HepG2 (cell line): ENCODE measurements around the gene TSC22D1. TPM values are rescaled to one million over a fixed set of nuclear protein-coding genes. Genes with fewer than 3 reads are reported as not detected.

Source experiments
- ATAC-seq: fragments of 200-7000 bp; cut with Tn5 transposase; 3 replicates; pipeline ENCODE4 v1.9.1; 2020; ENCODE audit warnings: mild to moderate bottlenecking, moderate library complexity
- BruUV-seq: library from RNA; stranded (reverse); fragments of 400-500 nt; replicated peaks from 2 replicates; lab custom pipeline; 2021; lab: Mats Ljungman, UMichigan
- CTCF ChIA-PET: fragments of 300-600 bp; formaldehyde crosslinking; extraction: SDS; loops from one replicate; lab custom pipeline; 2021; ENCODE audit warnings: low total read pairs, inconsistent platforms, low intra/inter-chr PET ratio; lab: Yijun Ruan, JAX
- POLR2A ChIA-PET: fragments of 350-600 bp; sonication (Branson Sonifier 250); formaldehyde crosslinking; loops from one replicate; lab custom pipeline; 2020; ENCODE audit warnings: antibody characterized with exemption, inconsistent platforms; lab: Yijun Ruan, JAX
- DNase-seq: peaks from one replicate; pipeline ENCODE4 v3.0.0-alpha.2; 2015; ENCODE audit warnings: low spot score
- FAIRE-seq: peaks from 3 replicates; lab custom pipeline; 2011; peaks lifted over from hg19 to GRCh38; lab: Jason Lieb, UNC
- H2AFZ ChIP-seq: one replicate; pipeline ENCODE4 v1.6.1; 2011; ENCODE audit warnings: low read length, inconsistent platforms
- H3K27ac ChIP-seq: fragments of 300-600 bp; 3 replicates; pipeline ENCODE4 v1.8.0; 2011; ENCODE audit warnings: mixed run types, mild to moderate bottlenecking, mixed read lengths, low read length, inconsistent platforms; ENCODE audit not compliant: insufficient read depth; ENCODE audit errors: extremely low read length
- H3K27me3 ChIP-seq, 2 experiments: fragments of 200-600 bp in 1 of 2; 2 replicates in 1 of 2; 3 replicates in 1 of 2; pipeline versions ENCODE4 v1.6.0 to v1.8.0; 2011; ENCODE audit warnings: low read length in 2 of 2, mild to moderate bottlenecking in 2 of 2, moderate library complexity in 2 of 2, inconsistent platforms in 1 of 2; ENCODE audit not compliant: insufficient read depth in 2 of 2, control insufficient read depth in 1 of 2
- H3K36me3 ChIP-seq, 2 experiments: fragments of 200-600 bp in 1 of 2; replicated peaks in 1 of 2; 2 replicates in 1 of 2; 3 replicates in 1 of 2; pipeline versions ENCODE4 v1.5.1 to v1.8.0; 2011; ENCODE audit warnings: low read length in 2 of 2, inconsistent platforms in 1 of 2; ENCODE audit not compliant: insufficient read depth in 2 of 2, control insufficient read depth in 1 of 2
- H3K4me1 ChIP-seq: 2 replicates; pipeline ENCODE4 v1.5.1; 2012; ENCODE audit warnings: low read length, inconsistent platforms; ENCODE audit not compliant: insufficient read depth
- H3K4me2 ChIP-seq: 2 replicates; pipeline ENCODE4 v1.6.0; 2011; ENCODE audit warnings: low read depth, low read length, inconsistent platforms
- H3K4me3 ChIP-seq, 3 experiments: fragments of 200-600 bp in 1 of 3; sonication (generic), shearing (Covaris generic) in 1 of 3; replicated peaks in 1 of 3; 2 replicates each; pipeline ENCODE4 v1.5.1; 2011 to 2016; ENCODE audit warnings: low read length in 3 of 3, inconsistent platforms in 2 of 3, low read depth in 2 of 3, mild to moderate bottlenecking in 2 of 3, control low read depth in 1 of 3, mixed read lengths in 1 of 3; ENCODE audit not compliant: insufficient read depth in 1 of 3
- H3K79me2 ChIP-seq: one replicate; pipeline ENCODE4 v1.6.1; 2011; ENCODE audit warnings: low read length, inconsistent platforms; ENCODE audit not compliant: insufficient read depth
- H3K9ac ChIP-seq: 2 replicates; pipeline ENCODE4 v1.6.0; 2011; ENCODE audit warnings: mild to moderate bottlenecking, low read depth, low read length, inconsistent platforms; ENCODE audit not compliant: insufficient read depth
- H3K9me3 ChIP-seq: 2 replicates; pipeline ENCODE4 v1.5.1; 2012; ENCODE audit warnings: mild to moderate bottlenecking, low read length
- H4K20me1 ChIP-seq: 2 replicates; pipeline ENCODE4 v1.6.0; 2011; ENCODE audit warnings: inconsistent platforms, mild to moderate bottlenecking, low read length, moderate library complexity; ENCODE audit not compliant: insufficient read depth
- BATF2 ChIP-seq: sonication (generic); formaldehyde crosslinking; IDR thresholded peaks from 2 replicates; pipeline ENCODE4 v1.8.0; 2022; ENCODE audit warnings: mild to moderate bottlenecking, missing genetic modification reagents, moderate library complexity
- CENPBD1 ChIP-seq: sonication (generic); formaldehyde crosslinking; IDR thresholded peaks from 2 replicates; pipeline ENCODE4 v1.8.0; 2022; ENCODE audit warnings: missing genetic modification reagents, low read depth, mild to moderate bottlenecking, borderline replicate concordance
- DDIT3 ChIP-seq: sonication (generic); formaldehyde crosslinking; IDR thresholded peaks from 2 replicates; pipeline ENCODE4 v1.4.0; 2020; ENCODE audit warnings: mild to moderate bottlenecking, missing genetic modification reagents
- ETS1 ChIP-seq: sonication (generic); formaldehyde crosslinking; IDR thresholded peaks from 2 replicates; pipeline ENCODE4 v1.4.0; 2020; ENCODE audit warnings: missing genetic modification reagents
- GZF1 ChIP-seq: sonication (generic); formaldehyde crosslinking; IDR thresholded peaks from 2 replicates; pipeline ENCODE4 v1.5.1; 2020; ENCODE audit warnings: mild to moderate bottlenecking, missing genetic modification reagents
- KLF11 ChIP-seq: IDR thresholded peaks from 2 replicates; pipeline ENCODE4 v1.6.1; 2016; ENCODE audit warnings: missing compliant biosample characterization
- POLR2AphosphoS2 ChIP-seq: IDR thresholded peaks from 2 replicates; pipeline ENCODE4 v1.6.1; 2011; ENCODE audit warnings: low read depth, low read length, improper control_type of control experiment
- PREB ChIP-seq: sonication (generic); formaldehyde crosslinking; IDR thresholded peaks from 2 replicates; pipeline ENCODE4 v1.4.0; 2020; ENCODE audit warnings: missing genetic modification reagents
- STAT5B ChIP-seq: sonication (generic); formaldehyde crosslinking; IDR thresholded peaks from 2 replicates; pipeline ENCODE4 v1.4.0; 2020; ENCODE audit warnings: missing genetic modification reagents
- SYNCRIP ChIP-seq: fragments of 200-400 bp; formaldehyde crosslinking; IDR thresholded peaks from 2 replicates; pipeline ENCODE4 v1.6.1; 2018; ENCODE audit warnings: mild to moderate bottlenecking, low read depth, low read length; ENCODE audit not compliant: insufficient read depth
- ZFP36L2 ChIP-seq: sonication (generic); formaldehyde crosslinking; IDR thresholded peaks from 2 replicates; pipeline ENCODE4 v1.4.0; 2020; ENCODE audit warnings: missing genetic modification reagents
- ZFX ChIP-seq: sonication (generic); formaldehyde crosslinking; IDR thresholded peaks from 2 replicates; pipeline ENCODE4 v1.4.0; 2020; ENCODE audit warnings: mild to moderate bottlenecking, low read depth, missing genetic modification reagents, moderate library complexity
- ZNF225 ChIP-seq: sonication (generic); formaldehyde crosslinking; IDR thresholded peaks from 2 replicates; pipeline ENCODE4 v1.4.0; 2020; ENCODE audit warnings: mild to moderate bottlenecking, missing genetic modification reagents
- ZNF367 ChIP-seq: sonication (generic); formaldehyde crosslinking; IDR thresholded peaks from 2 replicates; pipeline ENCODE4 v1.4.0; 2020; ENCODE audit warnings: missing genetic modification reagents, borderline replicate concordance
- ZNF556 ChIP-seq: sonication (generic); formaldehyde crosslinking; IDR thresholded peaks from 2 replicates; pipeline ENCODE4 v1.4.0; 2020; ENCODE audit warnings: mild to moderate bottlenecking, missing genetic modification reagents, borderline replicate concordance
- ZNF616 ChIP-seq: sonication (generic); formaldehyde crosslinking; IDR thresholded peaks from 2 replicates; pipeline ENCODE4 v1.5.0; 2020; ENCODE audit warnings: low read depth, mild to moderate bottlenecking, missing genetic modification reagents
- ZNF784 ChIP-seq: sonication (generic); formaldehyde crosslinking; IDR thresholded peaks from 2 replicates; pipeline ENCODE4 v1.5.1; 2020; ENCODE audit warnings: missing genetic modification reagents, mild to moderate bottlenecking, borderline replicate concordance
- ZUFSP ChIP-seq: sonication (generic); formaldehyde crosslinking; IDR thresholded peaks from 2 replicates; pipeline ENCODE4 v1.9.0; 2021; ENCODE audit warnings: missing genetic modification reagents, mild to moderate bottlenecking, borderline replicate concordance
- WGBS: methylation state at CpG from one replicate; pipeline ENCODE4 v1.1.6; 2017; ENCODE audit warnings: low lambda C conversion rate; 5-methylcytosine and 5-hydroxymethylcytosine counted together
- in situ Hi-C: cut with HindIII; loops from 2 replicates; pipeline ENCODE4 v1.10.0; 2017; ENCODE audit warnings: low pct_unique_long_range_greater_than_20kb; ENCODE audit not compliant: extremely low pct_ligation_motif_present
- intact Hi-C: fragments of 100-400 bp; cut with micrococcal nuclease; formaldehyde crosslinking; loops from one replicate; pipeline ENCODE4 v1.10.0; 2022; ENCODE audit not compliant: unreplicated experiment
- polyA plus RNA-seq, 8 experiments: library from polyadenylated mRNA; depleted of rRNA in 3 of 8; stranded (reverse) in 7 of 8; unstranded in 1 of 8; fragments of >200 nt; fragmentation: Illumina TruSeq in 4 of 8; extraction: Trizol in 4 of 8; gene quantifications; 2 replicates each; pipeline versions ENCODE4 v1.2.1 to v1.2.3, GENCODE V29; 2011 to 2016; ENCODE audit warnings: low read depth in 4 of 8, missing spikeins in 1 of 8, mixed read lengths in 1 of 8; ENCODE audit not compliant: insufficient read depth in 1 of 8
- total RNA-seq, 5 experiments: library from RNA; depleted of rRNA; stranded (reverse); fragments of >200 nt; fragmentation: Illumina TruSeq; extraction: Trizol; gene quantifications; 2 replicates each; pipeline ENCODE4 v1.2.3, GENCODE V29; 2016; ENCODE audit warnings: low read depth in 1 of 5

TSC22D1 gene
- total and polyA plus RNA-seq, 2 of the 13 experiments (the other 11 are each of a cell fraction or from before 2014, with no cell fraction given) = 18.4 to 35.7 TPM

GRCh38 chr13:44463759-44464158, 112.4 kb downstream of the TSC22D1 start (continued):
- TF ChIP-seq ZNF784 (CRISPR knock-in tag) (no peak), ZNF225 (CRISPR knock-in tag) (no peak)

GRCh38 chr13:44459674-44460073, 116.5 kb downstream of the TSC22D1 start:
- intact Hi-C loops (no loop called here), in situ Hi-C loops (no loop called here)
- H3K9me3 ChIP-seq = no peaks in the 10 kb centered on the region
- no peaks in the 10 kb centered on the region for H3K79me2 ChIP-seq
- no peak for FAIRE-seq
- no TSS peak for BruUV-seq
- H3K4me3 ChIP-seq = no peak overlapping the region
- H4K20me1 ChIP-seq = no peaks in the 10 kb centered on the region
- no peaks in the 10 kb centered on the region for H3K27me3 ChIP-seq
- no peak overlapping the region for H2AFZ ChIP-seq
- CTCF ChIA-PET = no interaction called here
- no peak overlapping the region for H3K27ac ChIP-seq
- WGBS = 100% methylated on average over 2 of the region's 9 CpGs
- DNase-seq = no peak
- H3K9ac ChIP-seq = no peak overlapping the region
- no peaks in the 10 kb centered on the region for H3K36me3 ChIP-seq
- POLR2A ChIA-PET = no interaction called here
- ATAC-seq = no peak
- no peaks in the 10 kb centered on the region for H3K4me1 ChIP-seq
- H3K4me2 ChIP-seq = no peak overlapping the region
- TF ChIP-seq ZNF556 = no peak
- TF ChIP-seq GZF1 (CRISPR knock-in tag) = no peak
- no peak for TF ChIP-seq ZNF367 (CRISPR knock-in tag)
- TF ChIP-seq POLR2AphosphoS2 = no peak
- no peak for TF ChIP-seq ZNF616 (CRISPR knock-in tag)
- no peak for TF ChIP-seq KLF11 (CRISPR knock-in tag)
- TF ChIP-seq ZFX (CRISPR knock-in tag) = no peak
- TF ChIP-seq BATF2 = no peak
- TF ChIP-seq DDIT3 (CRISPR knock-in tag) = no peak
- no peak for TF ChIP-seq PREB
- TF ChIP-seq ZFP36L2 (CRISPR knock-in tag) = no peak
- TF ChIP-seq CENPBD1 (CRISPR knock-in tag) = no peak
- no peak for TF ChIP-seq ZUFSP (CRISPR knock-in tag)
- TF ChIP-seq ETS1 (CRISPR knock-in tag) = no peak
- no peak for TF ChIP-seq STAT5B (CRISPR knock-in tag)
- no peak for TF ChIP-seq SYNCRIP
